HFFc6 (cell line): ENCODE results near the gene FRY. TPM values are rescaled to one million over a fixed set of nuclear protein-coding genes. Genes with fewer than 3 reads are reported as not detected.

Experiments used
- DNase-seq: peaks from one replicate; pipeline ENCODE4 v3.0.0-alpha.2; 2018
- H3K27ac Mint-ChIP-seq: 2 replicates; pipeline ENCODE4 v1.8.0; 2020; ENCODE audit warnings: mild to moderate bottlenecking, mixed read lengths
- H3K27me3 Mint-ChIP-seq: 2 replicates; pipeline ENCODE4 v1.8.0; 2021; ENCODE audit warnings: mild to moderate bottlenecking, moderate library complexity, mixed read lengths; ENCODE audit not compliant: insufficient read depth
- H3K36me3 Mint-ChIP-seq: 2 replicates; pipeline ENCODE4 v1.8.0; 2021; ENCODE audit warnings: low read depth, mixed read lengths
- H3K4me1 Mint-ChIP-seq: 2 replicates; pipeline ENCODE4 v1.8.0; 2020; ENCODE audit warnings: low read depth, mixed read lengths
- H3K4me3 Mint-ChIP-seq: 2 replicates; pipeline ENCODE4 v1.8.0; 2020; ENCODE audit warnings: mild to moderate bottlenecking, moderate library complexity, mixed read lengths
- H3K9me3 Mint-ChIP-seq: 2 replicates; pipeline ENCODE4 v1.8.0; 2020; ENCODE audit warnings: mild to moderate bottlenecking, mixed read lengths
- CTCF ChIP-seq: fragments of 200-600 bp; sonication (generic); IDR thresholded peaks from 2 replicates; pipeline ENCODE4 v1.5.0; 2021; ENCODE audit warnings: antibody characterized with exemption, mild to moderate bottlenecking
- total RNA-seq, 6 experiments: library from RNA; stranded (reverse); fragmentation: NEBNext Ultra II Directional; extraction: Animal tissue kit (Norgen Biotek cat#: 25700); gene quantifications; 2 replicates in 1 of 6; 3 replicates in 5 of 6; pipeline ENCODE4 v1.2.3, GENCODE V29; 2021

Gene FRY
- total RNA-seq, 6 experiments from 2014 or later: 12.3 to 19.2 (median 13.8) TPM

DNA sequence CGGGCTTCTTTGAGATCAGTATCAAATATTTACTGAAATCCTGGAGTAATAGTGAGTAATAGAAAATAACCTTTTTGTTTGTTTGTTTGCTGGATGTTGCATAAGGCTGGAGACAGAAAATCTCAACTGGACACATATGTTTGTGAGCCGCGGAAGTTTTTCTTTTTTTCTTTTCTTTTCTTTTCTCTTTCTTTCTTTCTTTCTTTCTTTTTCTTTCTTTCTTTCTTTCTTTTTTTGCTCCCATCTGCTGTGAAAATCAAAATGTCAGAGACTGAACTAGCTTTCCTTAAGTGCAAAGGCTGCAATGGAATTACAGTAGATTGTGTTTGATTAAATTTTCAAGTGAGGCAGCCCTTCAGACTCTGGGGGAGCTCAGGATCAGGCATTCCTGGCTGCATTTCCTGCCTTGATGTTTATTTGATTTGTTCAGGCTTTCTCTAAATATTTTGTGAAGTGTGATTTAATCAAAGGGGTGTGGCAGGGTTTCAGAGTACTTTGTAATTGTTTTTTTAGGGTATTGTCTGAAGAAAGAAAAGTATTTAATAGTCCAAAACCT is 319 bp downstream of the FRY start:
- Mint-ChIP-seq H3K36me3 (no peaks in the 10 kb centered on the region), H3K9me3 (no peaks in the 10 kb centered on the region), H3K27me3 (no peaks in the 10 kb centered on the region), H3K4me3 (peak overlapping the region; percentile 92), H3K4me1 (peaks cover 61% of the 10 kb centered on the region), H3K27ac (peak overlapping the region; percentile 65)
- no peak for DNase-seq
- TF ChIP-seq CTCF: no peak

- no peaks in the 10 kb centered on the region for H3K27me3 Mint-ChIP-seq
- TF ChIP-seq CTCF: no peak
- no peak overlapping the region for H3K27ac Mint-ChIP-seq
- H3K9me3 Mint-ChIP-seq: no peaks in the 10 kb centered on the region
- no peaks in the 10 kb centered on the region for H3K36me3 Mint-ChIP-seq
- H3K4me3 Mint-ChIP-seq: peak overlapping the region; percentile 92
- peaks cover 64% of the 10 kb centered on the region for H3K4me1 Mint-ChIP-seq
- no peak for DNase-seq
Observed at GRCh38 chr13:32032759-32033158, 1.2 kb downstream of the FRY start.

- Mint-ChIP-seq H3K27ac (peak overlapping the region; percentile 57; the same call in 1 of the 2 replicates), H3K36me3 (no peaks in the 10 kb centered on the region), H3K4me1 (peaks cover 65% of the 10 kb centered on the region), H3K9me3 (no peaks in the 10 kb centered on the region), H3K4me3 (peak overlapping the region; percentile 92), H3K27me3 (no peaks in the 10 kb centered on the region)
- DNase-seq: no peak
- TF ChIP-seq CTCF: no peak
Observed at GRCh38 chr13:32033744-32034143, 2.2 kb downstream of the FRY start.

- Mint-ChIP-seq H3K4me3 (no peak overlapping the region), H3K27me3 (no peaks in the 10 kb centered on the region), H3K4me1 (peaks cover 65% of the 10 kb centered on the region), H3K27ac (no peak overlapping the region), H3K9me3 (no peaks in the 10 kb centered on the region), H3K36me3 (no peaks in the 10 kb centered on the region)
- DNase-seq: no peak
- TF ChIP-seq CTCF: no peak
Observed at GRCh38 chr13:32035716-32036115, 4.1 kb downstream of the FRY start.

DNA sequence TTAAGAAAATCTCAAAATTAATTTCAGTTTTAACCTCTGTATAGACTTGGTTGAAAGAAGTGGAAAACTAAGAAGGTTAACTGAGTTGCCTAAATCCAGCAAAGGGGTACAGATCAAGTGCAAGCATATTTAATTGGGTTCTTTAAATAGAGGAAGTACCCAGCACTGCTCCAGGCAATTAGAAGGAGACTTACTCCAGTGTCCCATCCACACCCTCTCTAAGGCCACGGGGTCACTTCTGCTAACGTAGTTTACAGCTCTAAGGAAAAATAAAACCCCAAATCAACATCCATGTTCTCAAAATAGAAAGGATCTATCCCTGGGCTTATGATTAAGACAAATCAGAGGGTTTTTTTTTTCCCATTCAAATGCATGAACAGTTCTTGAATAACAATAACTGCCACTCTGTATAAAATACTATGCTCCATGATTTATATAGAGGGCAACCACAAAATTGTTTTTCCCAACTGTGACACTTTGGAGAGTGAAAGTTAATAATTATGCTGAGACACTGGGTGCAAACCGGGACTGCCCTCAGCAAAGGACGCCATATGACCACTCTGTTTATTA is 4.6 kb downstream of the FRY start:
- no peaks in the 10 kb centered on the region for H3K36me3 Mint-ChIP-seq
- no peaks in the 10 kb centered on the region for H3K27me3 Mint-ChIP-seq
- H3K4me1 Mint-ChIP-seq: peaks cover 63% of the 10 kb centered on the region
- H3K4me3 Mint-ChIP-seq: no peak overlapping the region
- H3K27ac Mint-ChIP-seq: no peak overlapping the region
- DNase-seq: no peak
- no peaks in the 10 kb centered on the region for H3K9me3 Mint-ChIP-seq
- TF ChIP-seq CTCF: no peak
